GM12864 (cell line): Measurements from ENCODE around the gene SEPTIN8.

Source experiments
- DNase-seq: peaks from one replicate; pipeline ENCODE4 v3.0.0-alpha.2; 2011; ENCODE audit warnings: low read depth
- H3K4me3 ChIP-seq: 2 replicates; pipeline ENCODE4 v1.5.1; 2011; ENCODE audit warnings: mild to moderate bottlenecking, low read depth, low read length, control low read depth
- CTCF ChIP-seq: IDR thresholded peaks from 2 replicates; pipeline ENCODE4 v1.5.1; 2011; ENCODE audit warnings: low read depth, mild to moderate bottlenecking, moderate library complexity, low read length, control low read depth, inconsistent platforms; ENCODE audit errors: missing control alignments

SEPTIN8 gene

GRCh38 chr5:132764671-132765238 is 12.3 kb downstream of the SEPTIN8 start:
- DNase-seq, result no peak
- no peak overlapping the region for H3K4me3 ChIP-seq
- TF ChIP-seq CTCF, result no peak

GRCh38 chr5:132764051-132764450 is 13.0 kb downstream of the SEPTIN8 start:
- no peak for DNase-seq
- no peak for TF ChIP-seq CTCF
- no peak overlapping the region for H3K4me3 ChIP-seq

DNA sequence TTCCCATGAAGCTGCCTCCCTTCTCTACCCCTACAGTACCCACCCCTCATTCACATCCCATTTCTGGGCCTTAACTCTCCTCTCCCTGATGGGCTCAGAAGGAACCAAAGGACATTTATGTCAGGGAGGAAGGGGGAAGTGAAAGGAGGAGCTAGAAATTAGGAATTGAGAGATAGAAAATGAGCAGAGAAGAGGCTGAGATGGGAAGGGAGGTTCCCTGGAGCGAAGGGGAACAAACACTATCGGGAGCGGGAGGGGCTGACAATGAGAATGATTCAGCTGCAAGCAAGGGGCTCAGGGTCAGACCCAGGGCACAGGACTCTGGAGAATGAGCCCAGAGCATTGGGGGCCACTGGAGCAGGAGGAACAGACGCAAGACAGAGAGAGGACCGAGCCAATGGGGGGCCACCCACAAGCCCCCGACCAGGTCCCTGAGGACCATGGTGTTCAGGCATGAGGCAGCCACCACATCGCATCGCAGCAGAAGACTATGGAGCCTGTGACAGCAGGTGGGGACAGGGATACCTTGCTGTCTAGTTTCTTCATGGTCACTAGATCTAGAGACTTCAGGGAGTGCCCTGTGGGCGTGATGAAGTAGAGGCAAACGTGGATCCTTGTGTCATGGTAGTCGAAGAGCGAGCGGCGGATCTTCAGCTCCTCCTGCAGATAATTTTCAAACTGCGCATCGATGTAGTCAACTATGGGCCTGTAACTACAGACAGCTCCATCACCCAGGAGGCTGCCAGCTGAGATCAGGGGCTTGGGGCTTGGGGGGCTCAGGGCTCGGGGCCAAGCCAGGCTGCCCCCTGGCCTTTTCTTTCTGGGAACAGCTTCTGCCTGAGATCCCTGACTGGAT is 13.6 kb downstream of the SEPTIN8 start:
- DNase-seq, result no peak
- no peak overlapping the region for H3K4me3 ChIP-seq
- no peak for TF ChIP-seq CTCF

DNA sequence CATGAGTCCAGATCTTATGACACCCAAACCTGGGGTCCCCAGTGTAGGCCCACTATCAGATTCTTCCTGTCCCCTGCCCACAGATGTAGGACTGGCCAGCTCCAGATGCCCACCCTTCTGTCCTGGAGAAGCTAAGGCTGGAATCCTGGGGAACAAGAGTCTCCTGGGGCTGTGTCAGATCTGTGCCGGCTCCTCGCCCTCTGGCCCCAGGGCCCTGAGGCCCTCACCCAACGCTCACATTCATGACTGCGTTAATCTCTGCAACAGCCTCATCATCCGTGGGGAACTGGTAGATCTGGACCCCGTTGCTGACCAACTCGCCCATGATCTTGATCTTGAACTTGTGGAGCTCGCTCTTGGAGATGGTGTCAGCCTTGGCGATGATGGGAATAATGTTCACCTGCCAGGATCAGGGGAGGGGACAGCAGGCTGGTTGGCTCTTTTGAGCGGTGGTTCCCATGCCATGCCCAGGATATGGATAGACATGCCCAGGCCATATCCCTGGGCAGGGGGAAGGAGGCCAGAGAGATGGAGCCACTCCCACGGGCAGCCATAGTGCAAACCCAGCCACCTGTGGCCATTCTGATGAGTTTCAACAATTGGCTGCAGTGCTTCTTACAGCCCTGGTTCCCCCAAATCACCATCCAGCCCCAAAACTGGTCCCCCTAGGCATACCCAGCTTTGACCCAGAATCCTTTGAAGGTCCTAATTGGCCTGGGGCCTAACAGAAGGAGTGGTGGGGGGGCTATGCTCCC is 14.6 kb downstream of the SEPTIN8 start:
- DNase-seq, result no peak
- TF ChIP-seq CTCF, result no peak
- no peak overlapping the region for H3K4me3 ChIP-seq

DNA sequence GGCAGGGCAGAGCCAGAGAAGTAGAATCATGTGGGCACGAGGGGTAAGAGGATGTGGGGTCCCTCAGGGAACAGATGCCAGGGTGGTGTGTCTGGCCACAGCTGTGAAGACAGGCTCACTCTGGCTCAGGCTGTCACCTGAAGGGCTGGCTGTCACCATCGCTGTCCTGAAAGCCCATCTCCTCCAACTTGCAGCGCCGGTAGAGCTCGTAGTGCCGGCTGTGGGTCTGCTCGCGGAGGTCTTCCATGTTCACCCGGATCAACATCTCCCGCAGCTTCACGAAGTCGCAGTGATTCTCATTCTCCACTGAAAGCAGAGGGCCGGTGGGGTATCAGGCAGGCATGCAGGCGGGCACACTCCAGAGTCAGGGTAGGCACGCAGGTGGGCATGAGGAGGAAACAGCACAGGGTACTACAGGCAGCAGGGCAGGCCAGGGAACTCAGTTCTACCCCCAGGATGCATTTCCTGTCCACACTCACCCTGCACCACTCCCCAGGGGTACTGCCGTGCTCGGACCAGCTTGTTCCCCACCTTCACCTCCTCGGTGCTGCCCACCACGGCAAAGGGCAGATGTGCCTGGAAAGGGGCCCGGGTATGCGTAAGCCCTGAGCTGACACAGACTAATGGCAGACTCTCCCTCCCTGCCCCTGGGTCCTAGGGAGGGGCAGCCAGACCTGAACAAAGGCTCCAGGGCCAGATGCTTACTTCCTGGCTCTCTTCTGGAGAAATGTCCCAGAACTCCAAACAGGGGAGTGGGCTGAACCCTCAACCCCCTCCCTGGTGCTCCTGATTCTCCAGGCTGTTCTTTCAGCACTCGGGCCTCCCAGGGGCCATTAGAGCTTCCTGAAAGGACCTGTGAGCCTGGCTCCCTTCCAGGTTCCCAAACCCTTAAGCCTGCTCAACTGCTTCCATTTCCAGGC is 15.5 kb downstream of the SEPTIN8 start:
- no peak overlapping the region for H3K4me3 ChIP-seq
- no peak for TF ChIP-seq CTCF
- no peak for DNase-seq

- DNase-seq, result no peak
- H3K4me3 ChIP-seq, result no peak overlapping the region
Measured at GRCh38 chr5:132760601-132761317, 16.3 kb downstream of the SEPTIN8 start.

More at GRCh38 chr5:132760601-132761317, 16.3 kb downstream of the SEPTIN8 start:
- TF ChIP-seq CTCF, result no peak
